SK-N-SH treated with all-trans-retinoic acid at 6 μM for 48 hours (cell line): ENCODE data around the gene APOA1.

Experiments used
- ATAC-seq: fragments of 200-7000 bp; cut with Tn5 transposase; 3 replicates; pipeline ENCODE4 v1.9.1; 2020; ENCODE audit warnings: mild to moderate bottlenecking, moderate library complexity
- ARNTL ChIP-seq: fragments of 450-650 bp; formaldehyde crosslinking; IDR thresholded peaks from 2 replicates; pipeline ENCODE4 v1.5.0; 2020; ENCODE audit warnings: low read depth, mild to moderate bottlenecking, moderate library complexity, borderline replicate concordance
- BACH2 ChIP-seq: fragments of 250-450 bp; sonication (Bioruptor Pico); IDR thresholded peaks from 2 replicates; pipeline ENCODE4 v1.9.0; 2021; ENCODE audit warnings: mild to moderate bottlenecking, borderline replicate concordance
- CREB5 ChIP-seq: fragments of 250-450 bp; sonication (Bioruptor Pico); IDR thresholded peaks from 2 replicates; pipeline ENCODE4 v1.5.1; 2020; ENCODE audit warnings: low read depth, mild to moderate bottlenecking, moderate library complexity
- CSDC2 ChIP-seq: fragments of 250-450 bp; sonication (Bioruptor Pico); IDR thresholded peaks from 2 replicates; pipeline ENCODE4 v1.5.0; 2020; ENCODE audit warnings: mild to moderate bottlenecking, moderate library complexity
- CSRNP3 ChIP-seq: fragments of 250-450 bp; sonication (Bioruptor Pico); IDR thresholded peaks from 2 replicates; pipeline ENCODE4 v1.5.1; 2021; ENCODE audit warnings: mild to moderate bottlenecking, moderate library complexity
- ESRRG ChIP-seq: fragments of 250-450 bp; sonication (Bioruptor Pico); IDR thresholded peaks from 2 replicates; pipeline ENCODE4 v1.6.1; 2021; ENCODE audit warnings: mild to moderate bottlenecking
- ISL1 ChIP-seq: fragments of 250-450 bp; sonication (Bioruptor Pico); IDR thresholded peaks from 2 replicates; pipeline ENCODE4 v2.1.2; 2022; ENCODE audit warnings: mild to moderate bottlenecking, moderate library complexity
- OSR1 ChIP-seq: fragments of 250-450 bp; sonication (Bioruptor Pico); IDR thresholded peaks from 2 replicates; pipeline ENCODE4 v1.8.0; 2022; ENCODE audit warnings: moderate library complexity, mild to moderate bottlenecking, inconsistent platforms
- PATZ1 ChIP-seq: fragments of 250-450 bp; sonication (Bioruptor Pico); IDR thresholded peaks from 2 replicates; pipeline ENCODE4 v1.8.0; 2020; ENCODE audit warnings: mild to moderate bottlenecking, moderate library complexity, borderline replicate concordance
- POU6F1 ChIP-seq: fragments of 250-450 bp; sonication (Bioruptor Pico); IDR thresholded peaks from 2 replicates; pipeline ENCODE4 v1.8.0; 2021; ENCODE audit warnings: low read depth, mild to moderate bottlenecking, moderate library complexity, borderline replicate concordance
- RARB ChIP-seq: fragments of 250-450 bp; sonication (Bioruptor Pico); IDR thresholded peaks from 2 replicates; pipeline ENCODE4 v1.8.0; 2021; ENCODE audit warnings: mild to moderate bottlenecking, moderate library complexity
- SNAI2 ChIP-seq: fragments of 250-450 bp; sonication (Bioruptor Pico); IDR thresholded peaks from 2 replicates; pipeline ENCODE4 v1.5.0; 2020; ENCODE audit warnings: mild to moderate bottlenecking, moderate library complexity
- TCF4 ChIP-seq: fragments of 250-450 bp; sonication (Bioruptor Pico); IDR thresholded peaks from 2 replicates; pipeline ENCODE4 v1.8.0; 2021; ENCODE audit warnings: mild to moderate bottlenecking, moderate library complexity, borderline replicate concordance
- TSHZ2 ChIP-seq: fragments of 250-450 bp; sonication (Bioruptor Pico); IDR thresholded peaks from 2 replicates; pipeline ENCODE4 v1.5.0; 2020; ENCODE audit warnings: mild to moderate bottlenecking, moderate library complexity
- ZC3H10 ChIP-seq: fragments of 250-450 bp; sonication (Bioruptor Pico); IDR thresholded peaks from 2 replicates; pipeline ENCODE4 v1.5.1; 2021; ENCODE audit warnings: mild to moderate bottlenecking, moderate library complexity
- ZFP3 ChIP-seq: fragments of 250-450 bp; sonication (Bioruptor Pico); IDR thresholded peaks from 2 replicates; pipeline ENCODE4 v1.5.0; 2020; ENCODE audit warnings: mild to moderate bottlenecking, moderate library complexity
- ZFP30 ChIP-seq: fragments of 450-650 bp; formaldehyde crosslinking; IDR thresholded peaks from 2 replicates; pipeline ENCODE4 v1.5.0; 2022; ENCODE audit warnings: mild to moderate bottlenecking, moderate library complexity
- ZNF565 ChIP-seq: fragments of 450-650 bp; formaldehyde crosslinking; conservative IDR thresholded peaks from 2 replicates; pipeline ENCODE4 v1.5.0; 2020; ENCODE audit warnings: low read depth, mild to moderate bottlenecking, moderate library complexity
- ZNF70 ChIP-seq: fragments of 450-650 bp; formaldehyde crosslinking; IDR thresholded peaks from 2 replicates; pipeline ENCODE4 v1.5.0; 2020; ENCODE audit warnings: mild to moderate bottlenecking, moderate library complexity
- ZNF8 ChIP-seq: fragments of 450-650 bp; formaldehyde crosslinking; IDR thresholded peaks from 2 replicates; pipeline ENCODE4 v1.5.0; 2020; ENCODE audit warnings: mild to moderate bottlenecking, moderate library complexity

Gene APOA1

GRCh38 chr11:116865696-116866095 lies 28.3 kb upstream of the APOA1 start (continued):
- TF ChIP-seq POU6F1 (CRISPR knock-in tag): no peak
- no peak for TF ChIP-seq OSR1
- no peak for TF ChIP-seq SNAI2 (CRISPR knock-in tag)
- TF ChIP-seq ZNF565: no peak
- TF ChIP-seq ZNF8 (CRISPR knock-in tag): no peak
- no peak for TF ChIP-seq ZFP30
- no peak for TF ChIP-seq ISL1 (CRISPR knock-in tag)
- TF ChIP-seq ARNTL: no peak
- TF ChIP-seq RARB (CRISPR knock-in tag): no peak
- no peak for TF ChIP-seq ZFP3 (CRISPR knock-in tag)
- TF ChIP-seq ESRRG: no peak
- TF ChIP-seq ZNF70 (CRISPR knock-in tag): no peak

- ATAC-seq: peak; percentile 25; the same call in 1 of the 3 replicates
- no peak for TF ChIP-seq ZFP30
- no peak for TF ChIP-seq CSRNP3 (CRISPR knock-in tag)
- TF ChIP-seq ZNF8 (CRISPR knock-in tag): no peak
- TF ChIP-seq RARB (CRISPR knock-in tag): no peak
- no peak for TF ChIP-seq CSDC2 (CRISPR knock-in tag)
- no peak for TF ChIP-seq ZNF70 (CRISPR knock-in tag)
- no peak for TF ChIP-seq POU6F1 (CRISPR knock-in tag)
- TF ChIP-seq ARNTL: no peak
These were observed 27.1 kb upstream of the APOA1 start for GRCh38 chr11:116864531-116864930.

- no peak for ATAC-seq
- TF ChIP-seq PATZ1 (CRISPR knock-in tag) (no peak), OSR1 (no peak), CSDC2 (CRISPR knock-in tag) (no peak), ZFP3 (CRISPR knock-in tag) (no peak)
These were observed 25.5 kb upstream of the APOA1 start for GRCh38 chr11:116862951-116863350.

GRCh38 chr11:116862185-116862584 lies 24.8 kb upstream of the APOA1 start:
- no peak; the same call in 2 of the 3 replicates for ATAC-seq
- TF ChIP-seq CSDC2 (CRISPR knock-in tag) (no peak), OSR1 (no peak), TCF4 (CRISPR knock-in tag) (no peak), ZC3H10 (CRISPR knock-in tag) (no peak), TSHZ2 (CRISPR knock-in tag) (no peak), ZNF70 (CRISPR knock-in tag) (no peak), BACH2 (CRISPR knock-in tag) (no peak), ZNF565 (no peak), ZFP3 (CRISPR knock-in tag) (no peak), ISL1 (CRISPR knock-in tag) (no peak), RARB (CRISPR knock-in tag) (no peak), POU6F1 (CRISPR knock-in tag) (no peak), ARNTL (no peak), ZFP30 (no peak), CREB5 (no peak), ZNF8 (CRISPR knock-in tag) (no peak)
